ENCODE results near the gene MIEF1.

DNA sequence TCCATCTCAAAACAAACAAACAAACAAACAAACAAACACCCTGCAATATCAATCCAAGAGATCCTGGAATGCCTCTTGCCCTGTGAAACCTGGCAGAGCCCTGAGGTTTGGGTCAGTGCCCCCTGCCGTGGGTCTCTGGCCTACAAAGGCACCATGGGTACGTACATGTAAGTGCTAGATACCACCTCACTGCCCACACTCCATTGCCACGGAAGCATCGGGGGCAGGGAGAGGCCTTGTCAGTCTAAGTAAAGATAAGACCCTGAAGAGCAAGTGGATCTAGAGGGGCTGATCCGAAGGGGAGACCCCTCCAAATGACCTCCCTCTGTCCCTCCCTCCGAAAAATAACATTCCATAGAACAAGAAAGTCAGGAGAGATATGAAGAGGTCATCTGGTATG, 2.0 kb upstream of the MIEF1 start:
- TF ChIP-seq, protein P1, sequence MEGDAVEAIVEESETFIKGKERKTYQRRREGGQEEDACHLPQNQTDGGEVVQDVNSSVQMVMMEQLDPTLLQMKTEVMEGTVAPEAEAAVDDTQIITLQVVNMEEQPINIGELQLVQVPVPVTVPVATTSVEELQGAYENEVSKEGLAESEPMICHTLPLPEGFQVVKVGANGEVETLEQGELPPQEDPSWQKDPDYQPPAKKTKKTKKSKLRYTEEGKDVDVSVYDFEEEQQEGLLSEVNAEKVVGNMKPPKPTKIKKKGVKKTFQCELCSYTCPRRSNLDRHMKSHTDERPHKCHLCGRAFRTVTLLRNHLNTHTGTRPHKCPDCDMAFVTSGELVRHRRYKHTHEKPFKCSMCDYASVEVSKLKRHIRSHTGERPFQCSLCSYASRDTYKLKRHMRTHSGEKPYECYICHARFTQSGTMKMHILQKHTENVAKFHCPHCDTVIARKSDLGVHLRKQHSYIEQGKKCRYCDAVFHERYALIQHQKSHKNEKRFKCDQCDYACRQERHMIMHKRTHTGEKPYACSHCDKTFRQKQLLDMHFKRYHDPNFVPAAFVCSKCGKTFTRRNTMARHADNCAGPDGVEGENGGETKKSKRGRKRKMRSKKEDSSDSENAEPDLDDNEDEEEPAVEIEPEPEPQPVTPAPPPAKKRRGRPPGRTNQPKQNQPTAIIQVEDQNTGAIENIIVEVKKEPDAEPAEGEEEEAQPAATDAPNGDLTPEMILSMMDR (IDR thresholded peaks at IDR 0.05), result no peak
- no peak for TF ChIP-seq POLR2A (IDR thresholded peaks at IDR 0.05)

Measured in prostate gland (tissue), 2 donors.